Anterior cingulate cortex (tissue), 58 donors: Measurements from ENCODE around the gene MGAT5B.

ENCODE experiments used
- DNase-seq, 58 donors: peaks; one replicate each; lab custom pipeline; 2025; lab: John Stamatoyannopoulos, UW

The MGAT5B gene

GRCh38 chr17:76922967-76923366, 54.8 kb downstream of the MGAT5B start:
- no peak for DNase-seq

DNA sequence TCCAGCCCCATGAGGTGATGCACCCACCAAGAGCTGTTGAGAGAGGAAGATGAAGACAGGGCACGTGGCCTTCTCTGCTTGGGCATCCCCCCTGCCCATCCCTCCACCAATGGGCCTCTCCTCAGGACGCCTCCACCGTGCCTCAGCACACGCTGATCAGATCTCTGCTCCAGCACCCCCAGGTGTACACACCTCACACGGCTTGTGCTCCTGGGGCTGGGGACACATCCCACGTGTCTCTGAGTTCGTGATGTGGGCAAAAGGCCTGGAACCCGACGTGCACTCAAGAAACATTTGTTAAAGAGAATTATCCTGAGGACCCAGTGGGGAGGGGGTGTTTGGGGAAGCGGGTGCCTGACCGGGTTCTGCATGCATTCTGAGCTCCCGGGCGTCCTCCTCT, 55.3 kb downstream of the MGAT5B start:
- DNase-seq: no peak

- peak in 5 of 58 donors; percentile 7 to 49 (median 23) for DNase-seq
These were observed 56.4 kb downstream of the MGAT5B start for GRCh38 chr17:76924345-76925342.

DNA sequence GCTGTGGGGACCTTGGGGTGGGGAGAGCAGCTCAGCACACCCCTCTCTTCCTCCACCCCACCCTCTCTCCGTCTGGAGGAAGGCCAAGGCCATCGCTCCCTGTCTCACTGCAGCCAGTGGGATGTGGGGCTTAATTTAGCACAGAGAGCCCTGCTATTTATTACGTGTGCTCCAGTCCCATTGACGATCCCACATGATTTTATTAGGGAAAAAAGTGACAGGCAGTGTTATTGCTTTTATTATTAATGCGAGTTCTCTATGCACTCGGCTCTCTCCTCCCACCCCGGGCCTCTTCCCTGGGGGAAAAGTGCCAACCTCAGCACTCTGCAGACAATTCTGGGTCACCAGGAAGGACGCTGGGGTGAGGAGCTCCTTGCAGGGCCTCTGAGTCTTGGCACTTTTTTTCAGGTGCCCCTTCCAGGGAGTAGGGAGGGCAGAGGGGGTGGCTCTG, 57.3 kb downstream of the MGAT5B start:
- peak in 2 of 58 donors; percentile 11 to 39 for DNase-seq

DNA sequence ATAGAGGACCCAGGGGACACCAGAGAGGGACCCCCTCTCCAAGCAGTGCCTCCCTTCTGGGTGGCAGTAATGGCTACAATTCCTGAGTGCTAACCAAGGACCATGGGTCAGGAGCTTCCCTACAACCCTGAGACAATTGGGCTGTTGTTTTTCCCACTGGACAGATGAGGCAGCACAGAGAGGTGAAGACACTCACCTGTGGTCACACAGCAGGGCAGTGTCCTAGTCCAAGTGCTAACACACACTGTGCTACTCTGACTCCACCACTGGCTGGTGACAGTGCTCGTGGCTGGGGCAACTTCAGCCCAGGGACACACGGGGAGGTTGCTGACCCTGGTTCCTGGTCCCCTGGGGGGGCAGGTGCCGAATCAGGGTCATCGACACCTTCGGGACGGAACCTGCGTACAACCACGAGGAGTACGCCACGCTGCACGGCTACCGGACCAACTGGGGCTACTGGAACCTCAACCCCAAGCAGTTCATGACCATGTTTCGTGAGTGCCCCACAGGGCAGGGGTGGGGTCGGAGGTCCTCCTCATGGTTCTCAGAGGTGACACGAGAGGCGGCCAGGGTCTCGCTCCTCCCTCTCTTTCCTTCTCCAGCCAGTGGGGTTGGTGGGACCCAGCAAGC, 58.1 kb downstream of the MGAT5B start:
- DNase-seq: no peak

DNA sequence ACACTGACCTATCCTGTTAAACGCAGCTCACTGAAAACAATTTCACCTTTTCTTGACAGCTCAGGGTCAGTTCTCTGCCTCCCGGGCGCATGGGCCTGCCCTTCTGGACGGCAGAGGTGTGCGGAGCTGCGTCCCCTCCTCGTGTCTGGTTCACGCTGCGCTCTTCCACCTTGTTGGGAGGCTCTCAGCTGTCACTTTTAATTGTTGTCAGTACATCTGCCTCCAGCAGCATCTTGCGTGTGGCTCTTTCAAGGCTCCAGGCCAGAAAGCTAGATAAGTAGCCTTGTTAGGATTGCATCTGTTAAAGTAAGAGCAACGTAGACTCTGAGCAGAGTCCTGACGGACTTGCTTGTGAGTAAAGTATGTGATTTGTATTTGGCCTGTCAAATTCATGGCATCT, 59.4 kb downstream of the MGAT5B start:
- DNase-seq: no peak

DNA sequence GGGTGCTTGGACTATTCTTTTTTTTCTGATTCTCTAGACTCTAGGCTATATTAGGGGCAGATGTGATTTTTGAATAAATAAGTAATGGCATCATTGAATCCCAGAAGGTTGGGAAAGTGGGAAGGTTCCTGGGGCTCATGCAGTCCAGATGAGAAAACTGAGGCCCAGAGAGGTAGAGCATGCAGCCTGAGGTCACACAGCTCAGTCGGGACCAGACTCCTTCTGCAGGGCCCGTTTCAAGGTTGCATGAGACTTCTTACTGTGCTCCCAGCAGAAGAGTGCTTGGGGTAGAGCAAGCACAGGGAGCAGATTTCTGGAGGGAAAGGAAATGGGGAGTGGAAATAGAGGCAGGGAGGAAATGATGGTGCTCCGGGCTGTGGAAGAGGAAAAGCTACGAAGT, 59.8 kb downstream of the MGAT5B start:
- DNase-seq: no peak

DNA sequence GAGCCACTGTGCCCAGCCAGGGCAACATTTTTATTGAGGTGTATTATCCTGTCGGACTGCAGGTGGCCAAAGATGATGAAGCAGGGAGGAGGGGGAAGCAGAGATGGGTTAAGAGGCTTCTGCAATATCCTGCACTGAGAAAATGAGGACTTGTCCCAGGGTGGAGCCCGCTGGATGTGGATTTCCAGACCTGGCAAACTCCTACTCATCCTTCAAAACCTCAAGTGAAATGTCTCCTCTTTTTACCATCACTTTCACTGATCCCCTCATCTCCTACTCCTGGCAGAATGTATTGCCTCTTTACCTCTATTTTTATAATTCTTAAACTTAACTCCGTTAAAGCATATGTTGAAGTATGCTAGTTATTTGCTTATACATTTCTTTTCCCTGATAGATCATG, 60.9 kb downstream of the MGAT5B start:
- DNase-seq: no peak

DNA sequence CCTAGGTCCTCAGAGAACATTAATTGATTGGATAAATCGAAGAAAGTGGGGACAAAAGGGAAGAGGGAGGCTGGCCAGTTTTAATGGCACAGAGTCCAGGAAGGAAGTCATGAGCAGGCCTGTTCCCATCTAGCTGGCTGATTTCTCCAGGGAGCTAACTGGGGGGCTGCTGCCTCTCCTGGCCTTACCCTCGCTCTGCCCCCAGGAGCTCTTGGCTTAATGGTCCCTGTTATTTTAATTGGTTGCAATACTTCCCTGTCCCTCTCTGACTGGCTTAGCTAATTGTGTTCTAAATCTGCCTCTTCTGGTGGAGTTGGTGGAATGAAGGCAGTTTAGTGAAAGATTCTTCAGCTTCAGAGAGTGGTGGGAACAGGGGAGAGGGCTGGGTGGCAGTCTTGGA, 61.4 kb downstream of the MGAT5B start:
- peak in 2 of 58 donors; percentile 17 for DNase-seq

DNA sequence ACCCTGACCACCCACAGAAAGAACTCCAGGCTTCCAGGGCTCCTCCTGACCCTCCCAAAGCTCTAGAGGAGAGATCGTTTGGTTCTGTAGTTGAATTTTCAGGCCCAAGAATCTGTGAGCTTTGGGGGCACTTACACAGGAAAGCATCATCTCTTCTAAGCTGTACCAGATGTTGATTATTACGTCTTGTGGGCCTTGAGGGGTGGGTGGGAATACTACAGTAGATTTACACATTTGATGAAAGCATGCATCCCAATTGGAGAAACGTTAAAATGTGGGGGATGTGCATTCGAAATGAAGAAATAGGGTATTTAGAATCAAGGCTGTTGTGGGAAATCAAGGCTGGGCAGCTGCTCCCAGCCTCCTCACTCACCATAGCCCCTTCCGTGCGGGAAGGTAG, 61.9 kb downstream of the MGAT5B start:
- DNase-seq: no peak

GRCh38 chr17:76932402-76933333, 64.5 kb downstream of the MGAT5B start:
- no peak for DNase-seq

- DNase-seq: no peak
These were observed 66.5 kb downstream of the MGAT5B start for GRCh38 chr17:76934561-76935320.

DNA sequence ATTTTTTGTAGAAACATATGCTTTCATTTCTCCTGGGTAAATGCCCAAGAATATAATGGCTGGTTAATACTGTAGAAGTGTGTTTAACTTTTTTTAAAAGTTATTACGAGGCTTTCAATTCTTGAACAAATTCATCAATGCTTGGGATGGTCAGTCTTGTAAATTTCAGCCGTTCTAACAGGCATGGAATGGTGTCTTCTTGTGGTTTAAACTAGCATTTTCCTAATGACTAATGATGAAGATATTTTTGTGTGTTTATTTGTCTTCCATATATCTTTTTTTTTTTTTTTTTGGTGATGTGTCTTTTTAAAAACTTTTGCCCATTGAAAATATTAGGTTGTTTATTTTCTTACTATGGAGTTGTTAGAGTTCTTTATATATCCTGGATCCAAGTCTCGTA, 67.1 kb downstream of the MGAT5B start:
- DNase-seq: no peak

- DNase-seq: no peak
These were observed 69.0 kb downstream of the MGAT5B start for GRCh38 chr17:76937238-76937637.

DNA sequence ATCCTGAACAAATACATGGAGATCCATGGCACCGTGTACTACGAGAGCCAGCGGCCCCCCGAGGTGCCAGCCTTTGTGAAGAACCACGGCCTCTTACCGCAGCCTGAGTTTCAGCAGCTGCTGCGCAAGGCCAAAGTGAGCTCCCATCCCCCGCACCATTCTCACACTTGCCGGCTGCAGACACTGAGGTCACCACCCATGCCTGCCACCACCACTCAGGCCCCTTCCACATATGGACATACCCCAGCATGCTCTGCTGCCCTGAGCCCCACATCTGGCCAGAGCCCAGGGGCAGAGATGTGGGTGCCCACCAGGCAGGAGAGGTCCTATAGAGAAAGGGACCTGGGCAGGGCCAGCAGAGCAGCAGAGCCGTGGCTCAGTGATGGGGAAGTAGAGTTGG, 69.8 kb downstream of the MGAT5B start:
- DNase-seq: no peak

DNA sequence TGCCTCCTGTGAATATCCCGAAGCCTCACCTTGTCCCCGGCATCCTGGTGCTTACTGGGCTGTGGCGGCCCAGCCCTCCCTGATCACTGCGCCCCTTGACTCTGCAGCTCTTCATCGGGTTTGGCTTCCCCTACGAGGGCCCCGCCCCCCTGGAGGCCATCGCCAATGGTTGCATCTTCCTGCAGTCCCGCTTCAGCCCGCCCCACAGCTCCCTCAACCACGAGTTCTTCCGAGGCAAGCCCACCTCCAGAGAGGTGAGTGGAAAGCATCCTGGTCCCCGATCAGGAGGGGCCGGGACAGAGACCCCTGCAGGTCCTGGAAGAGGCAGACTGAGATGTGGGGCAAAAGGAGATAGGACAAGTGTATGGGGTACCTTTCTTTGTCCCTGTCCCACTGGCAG, 72.1 kb downstream of the MGAT5B start:
- DNase-seq: no peak

GRCh38 chr17:76940738-76941350, 72.6 kb downstream of the MGAT5B start:
- no peak for DNase-seq

DNA sequence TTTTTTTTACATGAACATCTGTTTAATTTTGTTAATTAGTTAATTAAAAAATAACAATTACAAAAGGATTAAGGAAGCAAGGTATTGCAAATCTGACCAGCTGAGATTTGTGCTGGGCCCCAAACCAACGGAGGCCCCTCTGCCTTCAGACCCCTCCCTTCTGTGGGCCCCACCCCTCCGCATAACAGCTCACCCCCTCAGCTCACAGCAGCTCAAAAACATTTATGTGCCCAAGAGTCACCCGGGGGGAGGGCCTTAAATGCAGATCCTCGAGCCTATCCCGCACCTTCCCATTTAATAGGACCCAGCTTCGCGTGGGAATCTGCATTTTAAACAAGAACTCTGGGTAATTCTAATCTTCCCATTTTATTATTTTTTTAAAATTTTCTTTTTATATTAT, 75.0 kb downstream of the MGAT5B start:
- no peak for DNase-seq

- no peak for DNase-seq
These were observed 75.6 kb downstream of the MGAT5B start for GRCh38 chr17:76943781-76944213.
